ENCODE data around the gene POFUT2.

POFUT2 gene

DNA sequence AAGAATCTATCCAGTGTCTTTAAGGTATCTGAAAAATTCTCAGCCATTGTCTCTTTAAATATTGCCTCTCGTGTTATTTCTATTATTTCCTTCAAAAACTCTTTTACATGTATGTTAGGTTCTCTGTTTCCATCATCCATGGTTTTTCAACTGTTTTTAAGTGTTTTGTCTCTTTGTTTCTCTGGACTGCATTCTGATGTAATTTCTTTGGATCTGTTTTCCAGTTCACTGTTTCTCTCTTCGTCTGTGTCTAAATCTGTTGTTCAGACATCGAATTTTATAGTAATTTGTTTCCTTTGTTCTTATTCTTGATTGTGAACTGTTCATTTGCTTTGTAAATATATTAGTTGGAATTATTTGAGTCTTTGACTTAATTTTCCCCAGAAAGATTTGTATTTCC lies 44.1 kb downstream of the POFUT2 start:
- DNase-seq, result no peak
- ChIA-PET CTCF (no interaction called here), POLR2A (no interaction called here)
- Histone ChIP-seq H3K4me3 (ENCODE audit: control insufficient read depth in 1 of 7, extremely low read depth in 1 of 7, insufficient read depth in 4 of 7, low read depth in 2 of 7, low read length in 6 of 7) (no peak overlapping the region), H3K27me3 (replicated peaks in 2 of 5; ENCODE audit: control insufficient read depth in 4 of 5, insufficient read depth in 5 of 5, low read length in 4 of 5) (peaks cover 0 to 11% (median 0%) of the 10 kb centered on the region in 5 experiments), H3K4me1 (ENCODE audit: control extremely low read depth in 1 of 4, control insufficient read depth in 4 of 4, insufficient read depth in 4 of 4, low read length in 3 of 4) (no peaks in the 10 kb centered on the region), H3K27ac (ENCODE audit: insufficient read depth in 1 of 2, low read depth in 1 of 2, low read length in 2 of 2, poor library complexity in 1 of 2, severe bottlenecking in 2 of 2) (no peak overlapping the region), H3K9me3 (ENCODE audit: control extremely low read depth in 1 of 5, control insufficient read depth in 4 of 5, insufficient read depth in 2 of 5, low read depth in 1 of 5, low read length in 4 of 5) (peaks cover 4 to 18% (median 5%) of the 10 kb centered on the region in 5 experiments), H3K36me3 (ENCODE audit: control insufficient read depth in 4 of 4, insufficient read depth in 4 of 4, low read length in 3 of 4) (no peaks in the 10 kb centered on the region)
- no CpG with 5 or more reads among the region's 3 CpGs for WGBS (ENCODE audit: insufficient coverage)

DNA sequence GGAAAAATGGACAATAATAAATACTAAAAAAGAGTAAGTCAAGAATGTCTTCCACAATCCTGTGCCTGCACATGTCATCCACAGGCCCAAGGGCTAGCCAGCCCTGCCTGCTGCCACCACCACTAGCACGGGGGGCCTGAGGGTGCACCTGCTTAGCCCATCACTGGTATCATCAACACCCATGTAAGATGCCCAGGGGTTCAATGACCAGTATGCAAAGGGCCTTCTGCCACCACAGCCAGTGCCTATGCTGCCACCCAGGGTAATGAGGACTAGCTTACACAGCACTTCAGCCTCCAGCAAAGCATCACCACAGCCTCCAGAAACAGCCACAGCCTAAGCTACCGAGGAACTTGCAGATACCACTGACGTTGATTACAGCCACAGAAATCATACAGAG lies 46.3 kb downstream of the POFUT2 start:
- Histone ChIP-seq H3K4me3 (ENCODE audit: control insufficient read depth in 1 of 7, extremely low read depth in 1 of 7, insufficient read depth in 4 of 7, low read depth in 2 of 7, low read length in 6 of 7) (no peak overlapping the region), H3K36me3 (ENCODE audit: control insufficient read depth in 4 of 4, insufficient read depth in 4 of 4, low read length in 3 of 4) (no peaks in the 10 kb centered on the region), H3K27ac (ENCODE audit: insufficient read depth in 1 of 2, low read depth in 1 of 2, low read length in 2 of 2, poor library complexity in 1 of 2, severe bottlenecking in 2 of 2) (no peak overlapping the region), H3K4me1 (ENCODE audit: control extremely low read depth in 1 of 4, control insufficient read depth in 4 of 4, insufficient read depth in 4 of 4, low read length in 3 of 4) (no peaks in the 10 kb centered on the region), H3K9me3 (ENCODE audit: control extremely low read depth in 1 of 5, control insufficient read depth in 4 of 5, insufficient read depth in 2 of 5, low read depth in 1 of 5, low read length in 4 of 5) (peaks cover 4 to 18% (median 5%) of the 10 kb centered on the region in 5 experiments), H3K27me3 (replicated peaks in 2 of 5; ENCODE audit: control insufficient read depth in 4 of 5, insufficient read depth in 5 of 5, low read length in 4 of 5) (peaks cover 0 to 2% (median 0%) of the 10 kb centered on the region in 5 experiments)
- ChIA-PET CTCF (interaction anchor here (1.2 kb wide), 1 partner anchor 101 kb away, joined by 4 read pairs; no protein-coding TSS in a partner anchor), POLR2A (no interaction called here)
- no peak for DNase-seq
- WGBS (ENCODE audit: insufficient coverage), result 100% methylated on average over 1 of the region's 3 CpGs

DNA sequence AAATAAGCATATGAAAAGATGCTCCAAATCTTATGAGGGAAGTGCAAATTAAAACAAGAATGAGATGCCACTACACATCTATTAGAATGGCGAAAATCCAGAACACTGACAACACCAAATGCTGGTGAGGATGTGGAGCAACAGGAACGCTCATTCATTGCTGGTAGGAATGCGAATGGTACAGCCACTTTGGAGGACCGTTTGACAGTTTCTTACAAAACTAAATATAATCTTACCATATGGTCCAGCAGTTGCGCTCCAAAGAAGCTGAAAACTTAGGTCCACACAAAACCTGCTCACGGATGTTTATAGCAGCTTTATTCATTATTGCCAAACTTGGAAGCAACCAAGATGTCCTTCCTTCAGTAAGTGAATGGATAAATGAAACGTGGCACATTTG lies 50.3 kb downstream of the POFUT2 start:
- POLR2A ChIA-PET, result no interaction called here
- WGBS (ENCODE audit: insufficient coverage), result 93% methylated on average over 7 of the region's 7 CpGs

DNA sequence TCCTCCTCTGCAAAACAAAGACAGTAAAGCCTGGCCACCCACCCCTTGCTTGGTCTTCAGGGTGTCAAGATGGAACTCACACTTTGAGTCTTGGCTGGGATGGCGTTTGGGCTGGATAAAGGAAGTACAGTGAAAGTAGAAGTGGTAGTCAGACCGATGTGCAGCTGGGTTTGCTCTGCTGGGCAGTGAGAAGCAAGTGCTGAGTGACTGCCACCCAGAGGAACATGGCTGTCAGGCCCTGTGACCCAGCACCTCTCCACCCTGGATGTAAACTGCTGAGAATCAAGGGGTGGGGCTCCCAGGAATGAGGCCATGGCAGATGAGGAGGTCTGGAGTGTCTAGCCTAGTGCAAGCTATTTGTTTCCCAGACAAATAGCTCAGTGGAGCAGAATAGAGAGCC lies 51.2 kb downstream of the POFUT2 start:
- POLR2A ChIA-PET, result no interaction called here
- Histone ChIP-seq H3K27me3 (replicated peaks in 2 of 5; ENCODE audit: control insufficient read depth in 4 of 5, insufficient read depth in 5 of 5, low read length in 4 of 5) (no peaks in the 10 kb centered on the region), H3K9me3 (ENCODE audit: control extremely low read depth in 1 of 5, control insufficient read depth in 4 of 5, insufficient read depth in 2 of 5, low read depth in 1 of 5, low read length in 4 of 5) (peaks cover 0 to 6% (median 0%) of the 10 kb centered on the region in 5 experiments), H3K4me1 (ENCODE audit: control extremely low read depth in 1 of 4, control insufficient read depth in 4 of 4, insufficient read depth in 4 of 4, low read length in 3 of 4) (no peaks in the 10 kb centered on the region), H3K36me3 (ENCODE audit: control insufficient read depth in 4 of 4, insufficient read depth in 4 of 4, low read length in 3 of 4) (no peaks in the 10 kb centered on the region), H3K4me3 (ENCODE audit: control insufficient read depth in 1 of 7, extremely low read depth in 1 of 7, insufficient read depth in 4 of 7, low read depth in 2 of 7, low read length in 6 of 7) (no peak overlapping the region), H3K27ac (ENCODE audit: insufficient read depth in 1 of 2, low read depth in 1 of 2, low read length in 2 of 2, poor library complexity in 1 of 2, severe bottlenecking in 2 of 2) (no peak overlapping the region)
- CTCF ChIA-PET, result interaction anchor here (0.8 to 1.8 kb wide), 8 partner anchors 20 to 99 kb away, joined by 3 to 8 read pairs (median 4); no protein-coding TSS in a partner anchor
- WGBS (ENCODE audit: insufficient coverage), result 0% methylated on average over 1 of the region's 2 CpGs
- peak; percentile 31 to 70 (median 68) for DNase-seq

More for the DNA sequence above, 50.3 kb downstream of the POFUT2 start:
- Histone ChIP-seq H3K27ac (ENCODE audit: insufficient read depth in 1 of 2, low read depth in 1 of 2, low read length in 2 of 2, poor library complexity in 1 of 2, severe bottlenecking in 2 of 2) (no peak overlapping the region), H3K36me3 (ENCODE audit: control insufficient read depth in 4 of 4, insufficient read depth in 4 of 4, low read length in 3 of 4) (no peaks in the 10 kb centered on the region), H3K9me3 (ENCODE audit: control extremely low read depth in 1 of 5, control insufficient read depth in 4 of 5, insufficient read depth in 2 of 5, low read depth in 1 of 5, low read length in 4 of 5) (peaks cover 0 to 9% (median 1%) of the 10 kb centered on the region in 5 experiments), H3K4me3 (ENCODE audit: control insufficient read depth in 1 of 7, extremely low read depth in 1 of 7, insufficient read depth in 4 of 7, low read depth in 2 of 7, low read length in 6 of 7) (no peak overlapping the region), H3K27me3 (replicated peaks in 2 of 5; ENCODE audit: control insufficient read depth in 4 of 5, insufficient read depth in 5 of 5, low read length in 4 of 5) (no peaks in the 10 kb centered on the region), H3K4me1 (ENCODE audit: control extremely low read depth in 1 of 4, control insufficient read depth in 4 of 4, insufficient read depth in 4 of 4, low read length in 3 of 4) (no peaks in the 10 kb centered on the region)
- CTCF ChIA-PET, result interaction anchor here (0.6 to 1.8 kb wide), 5 partner anchors 19 to 108 kb away, joined by 3 to 8 read pairs (median 4); no protein-coding TSS in a partner anchor
- DNase-seq, result no peak

DNA sequence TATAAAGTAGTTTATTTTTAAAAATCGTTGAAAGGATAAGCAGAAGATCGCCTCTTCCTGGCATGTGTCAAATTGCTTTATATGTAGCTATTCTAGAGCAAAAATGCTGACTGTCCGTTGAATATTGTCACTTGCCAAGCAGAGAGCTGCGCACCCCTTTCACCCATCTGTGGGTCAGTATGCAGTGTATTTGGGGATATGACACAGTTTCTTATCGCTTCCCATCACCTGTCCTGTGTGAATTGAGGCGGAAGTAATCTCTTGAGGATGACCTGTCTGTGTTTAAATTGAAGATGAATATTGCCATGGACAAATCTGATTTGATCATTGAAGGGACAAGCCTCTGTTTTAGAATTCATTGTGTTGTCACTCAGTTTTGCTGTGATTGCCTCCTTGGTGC lies 52.2 kb downstream of the POFUT2 start:
- WGBS (ENCODE audit: insufficient coverage), result 79% methylated on average over 4 of the region's 6 CpGs
- H3K27ac ChIP-seq (ENCODE audit: insufficient read depth in 1 of 2, low read depth in 1 of 2, low read length in 2 of 2, poor library complexity in 1 of 2, severe bottlenecking in 2 of 2), result no peak overlapping the region
- DNase-seq, result no peak
- H3K4me1 ChIP-seq (ENCODE audit: control extremely low read depth in 1 of 4, control insufficient read depth in 4 of 4, insufficient read depth in 4 of 4, low read length in 3 of 4), result no peaks in the 10 kb centered on the region
- H3K36me3 ChIP-seq (ENCODE audit: control insufficient read depth in 4 of 4, insufficient read depth in 4 of 4, low read length in 3 of 4), result no peaks in the 10 kb centered on the region
- no peak overlapping the region for H3K4me3 ChIP-seq (ENCODE audit: control insufficient read depth in 1 of 7, extremely low read depth in 1 of 7, insufficient read depth in 4 of 7, low read depth in 2 of 7, low read length in 6 of 7)
- no peaks in the 10 kb centered on the region for H3K9me3 ChIP-seq (ENCODE audit: control extremely low read depth in 1 of 5, control insufficient read depth in 4 of 5, insufficient read depth in 2 of 5, low read depth in 1 of 5, low read length in 4 of 5)
- no peaks in the 10 kb centered on the region for H3K27me3 ChIP-seq (replicated peaks in 2 of 5; ENCODE audit: control insufficient read depth in 4 of 5, insufficient read depth in 5 of 5, low read length in 4 of 5)
- ChIA-PET CTCF (interaction anchor here (1.3 to 1.8 kb wide), 3 partner anchors 54 to 96 kb away, joined by 3 to 4 read pairs (median 3); no protein-coding TSS in a partner anchor), POLR2A (no interaction called here)

DNA sequence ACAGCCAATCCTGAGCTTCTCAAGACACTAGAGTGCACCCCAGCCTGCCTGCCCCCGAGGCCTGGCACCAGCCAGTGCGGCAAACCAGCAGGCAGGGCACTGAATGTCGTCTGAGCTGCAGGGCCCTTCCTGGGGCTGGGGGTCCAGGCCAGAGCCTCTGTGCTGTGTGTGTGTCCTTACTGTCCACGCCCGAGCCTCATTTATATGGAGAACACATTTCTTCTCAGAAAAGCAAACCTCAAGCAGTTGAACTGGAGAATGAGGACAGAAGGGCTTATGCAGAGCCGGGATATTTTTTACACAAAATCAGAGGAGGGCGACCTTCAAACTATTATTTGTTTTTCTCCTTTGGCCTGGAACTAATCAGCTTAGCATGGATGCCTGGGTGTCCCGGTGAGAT lies 52.7 kb downstream of the POFUT2 start:
- H3K27me3 ChIP-seq (replicated peaks in 2 of 5; ENCODE audit: control insufficient read depth in 4 of 5, insufficient read depth in 5 of 5, low read length in 4 of 5), result no peaks in the 10 kb centered on the region

DNA sequence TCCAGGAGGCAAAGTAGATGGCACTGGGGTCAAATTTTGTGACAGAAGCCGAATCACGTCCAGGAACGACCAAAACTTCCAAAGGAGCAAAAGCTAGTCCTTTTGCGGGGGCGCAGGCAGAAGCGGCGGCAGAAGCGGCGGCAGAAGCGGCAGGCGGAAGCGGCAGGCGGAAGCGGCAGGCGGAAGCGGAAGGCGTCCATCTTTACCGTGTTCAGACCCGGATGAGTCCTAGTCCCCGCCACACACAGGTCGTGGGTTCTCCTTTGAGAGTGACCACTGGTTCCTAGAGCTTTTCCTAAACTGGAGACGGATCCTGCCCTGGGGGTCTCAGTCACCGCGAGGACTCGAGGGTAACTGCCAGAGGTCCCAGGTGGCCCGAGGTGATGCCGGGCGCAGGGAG lies 53.6 kb downstream of the POFUT2 start:
- no peaks in the 10 kb centered on the region for H3K36me3 ChIP-seq (ENCODE audit: control insufficient read depth in 4 of 4, insufficient read depth in 4 of 4, low read length in 3 of 4)
- DNase-seq, result no peak
- H3K4me1 ChIP-seq (ENCODE audit: control extremely low read depth in 1 of 4, control insufficient read depth in 4 of 4, insufficient read depth in 4 of 4, low read length in 3 of 4), result no peaks in the 10 kb centered on the region
- CTCF ChIA-PET, result interaction anchor here (1.2 kb wide), 1 partner anchor 96 kb away, joined by 3 read pairs; no protein-coding TSS in a partner anchor
- H3K9me3 ChIP-seq (ENCODE audit: control extremely low read depth in 1 of 5, control insufficient read depth in 4 of 5, insufficient read depth in 2 of 5, low read depth in 1 of 5, low read length in 4 of 5), result no peaks in the 10 kb centered on the region
- H3K27me3 ChIP-seq (replicated peaks in 2 of 5; ENCODE audit: control insufficient read depth in 4 of 5, insufficient read depth in 5 of 5, low read length in 4 of 5), result no peaks in the 10 kb centered on the region
- H3K27ac ChIP-seq (ENCODE audit: insufficient read depth in 1 of 2, low read depth in 1 of 2, low read length in 2 of 2, poor library complexity in 1 of 2, severe bottlenecking in 2 of 2), result no peak overlapping the region
- no peak overlapping the region for H3K4me3 ChIP-seq (ENCODE audit: control insufficient read depth in 1 of 7, extremely low read depth in 1 of 7, insufficient read depth in 4 of 7, low read depth in 2 of 7, low read length in 6 of 7)
- POLR2A ChIA-PET, result interaction anchor here (0.6 to 0.9 kb wide), 2 partner anchors 9 to 356 kb away, joined by 3 to 4 read pairs; no protein-coding TSS in a partner anchor
- 89% methylated on average over 26 of the region's 28 CpGs for WGBS (ENCODE audit: insufficient coverage)

More for the DNA sequence above, 52.7 kb downstream of the POFUT2 start:
- WGBS (ENCODE audit: insufficient coverage), result 95% methylated on average over 7 of the region's 8 CpGs
- DNase-seq, result no peak
- Histone ChIP-seq H3K36me3 (ENCODE audit: control insufficient read depth in 4 of 4, insufficient read depth in 4 of 4, low read length in 3 of 4) (no peaks in the 10 kb centered on the region), H3K27ac (ENCODE audit: insufficient read depth in 1 of 2, low read depth in 1 of 2, low read length in 2 of 2, poor library complexity in 1 of 2, severe bottlenecking in 2 of 2) (no peak overlapping the region), H3K9me3 (ENCODE audit: control extremely low read depth in 1 of 5, control insufficient read depth in 4 of 5, insufficient read depth in 2 of 5, low read depth in 1 of 5, low read length in 4 of 5) (no peaks in the 10 kb centered on the region), H3K4me1 (ENCODE audit: control extremely low read depth in 1 of 4, control insufficient read depth in 4 of 4, insufficient read depth in 4 of 4, low read length in 3 of 4) (no peaks in the 10 kb centered on the region), H3K4me3 (ENCODE audit: control insufficient read depth in 1 of 7, extremely low read depth in 1 of 7, insufficient read depth in 4 of 7, low read depth in 2 of 7, low read length in 6 of 7) (no peak overlapping the region)
- POLR2A ChIA-PET, result no interaction called here
- CTCF ChIA-PET, result interaction anchor here (1.2 to 1.8 kb wide), 4 partner anchors 54 to 97 kb away, joined by 3 to 4 read pairs (median 3); no protein-coding TSS in a partner anchor

Measured in common myeloid progenitor, CD34-positive (primary cell).